Hepatocyte (in vitro differentiated cells): ENCODE data around the gene TIPARP.

Experiments used
- CTCF ChIP-seq: fragments of 200-600 bp; sonication (generic); IDR thresholded peaks from 2 replicates; pipeline ENCODE4 v1.5.1; 2016; ENCODE audit warnings: antibody characterized with exemption, mild to moderate bottlenecking; ENCODE audit not compliant: poor library complexity
- EZH2 ChIP-seq: fragments of 200-600 bp; sonication (generic); IDR thresholded peaks from 2 replicates; pipeline ENCODE4 v1.6.1; 2016; ENCODE audit warnings: antibody characterized with exemption, mild to moderate bottlenecking, borderline replicate concordance

GRCh38 chr3:156641618-156641975 is 32.8 kb upstream of the TIPARP start:
- TF ChIP-seq CTCF (no peak), EZH2 (no peak)
